ENCODE results near the gene PPP2R3B. TPM values are rescaled to one million over a fixed set of nuclear protein-coding genes. Genes with fewer than 3 reads are reported as not detected.

The PPP2R3B gene
- total RNA-seq, 4 donors from 2014 or later: 37.6 to 106 (median 46.6) TPM

GRCh38 chrX:358651-359143, 28.0 kb downstream of the PPP2R3B start:
- no peak overlapping the region for H3K4me3 ChIP-seq (ENCODE audit: low read depth, poor library complexity, severe bottlenecking)
- 93 to 96% methylated on average over 47 to 49 of the region's 49 CpGs for WGBS, 2 donors
- intact Hi-C loops (cut with DNase I; ENCODE audit: low total_unique reads): no loop called here
- no peak for TF ChIP-seq CTCF (IDR thresholded peaks at IDR 0.05)
- no peak for DNase-seq (ENCODE audit: low spot score in 2 of 2)

- H3K4me3 ChIP-seq (ENCODE audit: low read depth, poor library complexity, severe bottlenecking): no peak overlapping the region
- DNase-seq (ENCODE audit: low spot score in 2 of 2): no peak
- intact Hi-C loops (cut with DNase I; ENCODE audit: low total_unique reads): no loop called here
- TF ChIP-seq CTCF (IDR thresholded peaks at IDR 0.05) (no peak), POLR2A (IDR thresholded peaks at IDR 0.05) (no peak)
- 82 to 86% methylated on average over 25 to 38 of the region's 48 CpGs for WGBS, 2 donors
These were observed 28.8 kb downstream of the PPP2R3B start for GRCh38 chrX:357693-358471.

- no peak overlapping the region for H3K4me3 ChIP-seq (ENCODE audit: low read depth, poor library complexity, severe bottlenecking)
- no peak for DNase-seq (ENCODE audit: low spot score in 2 of 2)
- WGBS, 2 donors: 81 to 89% methylated on average over 14 of the region's 14 CpGs
- TF ChIP-seq POLR2A (IDR thresholded peaks at IDR 0.05): no peak
- no peak for TF ChIP-seq CTCF (IDR thresholded peaks at IDR 0.05)
- intact Hi-C loops (cut with DNase I; ENCODE audit: low total_unique reads): no loop called here
These were observed 29.5 kb downstream of the PPP2R3B start for GRCh38 chrX:357035-357692.

GRCh38 chrX:356385-357034, 30.2 kb downstream of the PPP2R3B start:
- 86 to 88% methylated on average over 17 of the region's 17 CpGs for WGBS, 2 donors
- no peak overlapping the region for H3K4me3 ChIP-seq (ENCODE audit: low read depth, poor library complexity, severe bottlenecking)
- no peak for TF ChIP-seq POLR2A (IDR thresholded peaks at IDR 0.05)
- TF ChIP-seq CTCF (IDR thresholded peaks at IDR 0.05): no peak
- intact Hi-C loops (cut with DNase I; ENCODE audit: low total_unique reads): no loop called here
- DNase-seq (ENCODE audit: low spot score in 2 of 2): no peak

- 94 to 95% methylated on average over 35 of the region's 35 CpGs for WGBS, 2 donors
- H3K4me3 ChIP-seq (ENCODE audit: low read depth, poor library complexity, severe bottlenecking): no peak overlapping the region
- DNase-seq (ENCODE audit: low spot score in 2 of 2): no peak
- intact Hi-C loops (cut with DNase I; ENCODE audit: low total_unique reads): no loop called here
- TF ChIP-seq POLR2A (IDR thresholded peaks at IDR 0.05) (no peak), CTCF (IDR thresholded peaks at IDR 0.05) (no peak)
These were observed 31.2 kb downstream of the PPP2R3B start for GRCh38 chrX:355329-356050.
